Adrenal gland (tissue), 5 donors: ENCODE data around the gene CCDC187.

ENCODE experiments used
- CTCF ChIP-seq, 6 experiments: fragments of 450-650 bp in 4 of 6; fragments of 200-600 bp in 2 of 6; sonication (generic) in 1 of 6; IDR thresholded peaks; 1 replicate in 5 of 6; 2 replicates in 1 of 6; pipeline versions ENCODE4 v1.5.1 to v1.8.0; 2016 to 2021; ENCODE audit warnings: antibody characterized with exemption in 6 of 6, mild to moderate bottlenecking in 2 of 6, moderate library complexity in 1 of 6
- POLR2A ChIP-seq, 2 donors: fragments of 450-650 bp; IDR thresholded peaks; one replicate each; pipeline ENCODE4 v1.6.1; 2017; ENCODE audit warnings: antibody characterized with exemption in 2 of 2, mild to moderate bottlenecking in 2 of 2, moderate library complexity in 1 of 2
- donor health status: DM: no; HTN: no; CAD: no.

GRCh38 chr9:136327304-136327974 lies 23.5 kb upstream of the CCDC187 start, which contains the start of gene GPSM1:
- TF ChIP-seq CTCF (IDR thresholded peaks at IDR 0.05) (no peak), POLR2A (IDR thresholded peaks at IDR 0.05) (peak; percentile 29 to 47)
